HEK293 (cell line): ENCODE data around the gene TEDC2.

ENCODE experiments used
- CTCF ChIA-PET: fragments of 350-600 bp; formaldehyde crosslinking; extraction: SDS; loops from one replicate; lab custom pipeline; 2021; ENCODE audit warnings: antibody characterized with exemption; lab: Yijun Ruan, JAX
- POLR2A ChIA-PET: fragments of 300-600 bp; formaldehyde crosslinking; extraction: SDS; loops from one replicate; lab custom pipeline; 2020; ENCODE audit warnings: antibody characterized with exemption, inconsistent platforms; lab: Yijun Ruan, JAX
- H3K27ac ChIP-seq: fragments of 200-500 bp; sonication (Bioruptor generic); 2 replicates; pipeline ENCODE4 v1.5.1; 2014; ENCODE audit warnings: low read depth, low read length, control low read depth, inconsistent platforms; ENCODE audit errors: extremely low read depth
- H3K36me3 ChIP-seq, 2 experiments: fragments of 200-500 bp in 1 of 2; sonication (Bioruptor generic) in 1 of 2; 1 replicate in 1 of 2; 2 replicates in 1 of 2; pipeline ENCODE4 v1.5.1; 2014 to 2017; ENCODE audit warnings: inconsistent platforms in 2 of 2, low read length in 2 of 2; ENCODE audit not compliant: control insufficient read depth in 2 of 2, insufficient read depth in 1 of 2
- H3K4me1 ChIP-seq: fragments of 200-500 bp; sonication (Bioruptor generic); 2 replicates; pipeline ENCODE4 v1.5.1; 2014; ENCODE audit warnings: mild to moderate bottlenecking, low read length, inconsistent platforms; ENCODE audit not compliant: control insufficient read depth, insufficient read depth
- H3K4me3 ChIP-seq: 2 replicates; pipeline ENCODE4 v1.5.1; 2011; ENCODE audit warnings: low read depth, mild to moderate bottlenecking, control low read depth, low read length, moderate library complexity
- H3K9me3 ChIP-seq: fragments of 200-500 bp; sonication (Bioruptor generic); 2 replicates; pipeline ENCODE4 v1.5.1; 2014; ENCODE audit warnings: low read depth, low read length, inconsistent platforms; ENCODE audit not compliant: control insufficient read depth, insufficient read depth
- HOXC10 ChIP-seq: sonication (generic); formaldehyde crosslinking; IDR thresholded peaks from 2 replicates; pipeline ENCODE4 v1.8.1; 2023; ENCODE audit warnings: mild to moderate bottlenecking, missing genetic modification reagents
- INSM2 ChIP-seq: fragments of 450-650 bp; formaldehyde crosslinking; IDR thresholded peaks from 2 replicates; pipeline ENCODE4 v1.5.1; 2016; ENCODE audit warnings: missing biosample characterization, missing genetic modification characterization
- KLF1 ChIP-seq: fragments of 450-650 bp; formaldehyde crosslinking; IDR thresholded peaks from 2 replicates; pipeline ENCODE4 v1.5.1; 2016; ENCODE audit warnings: missing biosample characterization, missing genetic modification characterization
- MYNN ChIP-seq: fragments of 450-650 bp; formaldehyde crosslinking; IDR thresholded peaks from 2 replicates; pipeline ENCODE4 v1.5.1; 2016; ENCODE audit warnings: missing biosample characterization, missing genetic modification characterization, borderline replicate concordance
- PRDM2 ChIP-seq: fragments of 450-650 bp; formaldehyde crosslinking; IDR thresholded peaks from 2 replicates; pipeline ENCODE4 v1.5.1; 2016; ENCODE audit warnings: missing biosample characterization, missing genetic modification characterization, borderline replicate concordance
- TSHZ1 ChIP-seq: fragments of 450-650 bp; formaldehyde crosslinking; IDR thresholded peaks from 2 replicates; pipeline ENCODE4 v1.5.1; 2016; ENCODE audit warnings: missing biosample characterization, missing genetic modification characterization, borderline replicate concordance
- ZBTB11 ChIP-seq: fragments of 450-650 bp; formaldehyde crosslinking; conservative IDR thresholded peaks from 2 replicates; pipeline ENCODE4 v1.5.1; 2016; ENCODE audit warnings: low read depth, missing biosample characterization, missing genetic modification characterization
- ZBTB20 ChIP-seq: fragments of 450-650 bp; formaldehyde crosslinking; IDR thresholded peaks from 2 replicates; pipeline ENCODE4 v1.5.1; 2016; ENCODE audit warnings: missing biosample characterization, missing genetic modification characterization
- ZNF148 ChIP-seq: fragments of 450-650 bp; formaldehyde crosslinking; IDR thresholded peaks from 2 replicates; pipeline ENCODE4 v1.5.0; 2017; ENCODE audit warnings: missing biosample characterization, missing genetic modification characterization, borderline replicate concordance
- ZNF169 ChIP-seq: fragments of 450-650 bp; formaldehyde crosslinking; IDR thresholded peaks from 2 replicates; pipeline ENCODE4 v1.5.1; 2016; ENCODE audit warnings: missing biosample characterization, missing genetic modification characterization
- ZNF211 ChIP-seq: fragments of 450-650 bp; formaldehyde crosslinking; IDR thresholded peaks from 2 replicates; pipeline ENCODE4 v1.5.1; 2016; ENCODE audit warnings: low read depth, missing biosample characterization, missing genetic modification characterization
- ZNF239 ChIP-seq: fragments of 450-650 bp; formaldehyde crosslinking; IDR thresholded peaks from 2 replicates; pipeline ENCODE4 v1.5.1; 2016; ENCODE audit warnings: missing biosample characterization, missing genetic modification characterization
- ZNF26 ChIP-seq: fragments of 450-650 bp; formaldehyde crosslinking; IDR thresholded peaks from 2 replicates; pipeline ENCODE4 v1.5.1; 2016; ENCODE audit warnings: missing biosample characterization, missing genetic modification characterization
- ZNF391 ChIP-seq: fragments of 450-650 bp; formaldehyde crosslinking; IDR thresholded peaks from 2 replicates; pipeline ENCODE4 v1.5.1; 2016; ENCODE audit warnings: low read depth, missing biosample characterization, missing genetic modification characterization, borderline replicate concordance
- ZNF639 ChIP-seq: fragments of 450-650 bp; formaldehyde crosslinking; IDR thresholded peaks from 2 replicates; pipeline ENCODE4 v1.5.1; 2016; ENCODE audit warnings: missing biosample characterization, missing genetic modification characterization

Gene TEDC2

GRCh38 chr16:2438121-2438520, 21.8 kb upstream of the TEDC2 start (continued):
- TF ChIP-seq ZNF639 (tag by site-specific recombination): no peak
- no peak for TF ChIP-seq MYNN (tag by site-specific recombination)
- TF ChIP-seq INSM2 (tag by site-specific recombination): no peak
- TF ChIP-seq TSHZ1 (tag by site-specific recombination): no peak
- no peak for TF ChIP-seq ZNF211 (tag by site-specific recombination)
- TF ChIP-seq ZBTB20 (tag by site-specific recombination): no peak
- TF ChIP-seq ZBTB11 (tag by site-specific recombination): no peak
- no peak for TF ChIP-seq ZNF169 (tag by site-specific recombination)

GRCh38 chr16:2439598-2439997, 20.3 kb upstream of the TEDC2 start:
- H3K4me3 ChIP-seq: no peak overlapping the region
- no peaks in the 10 kb centered on the region for H3K4me1 ChIP-seq
- CTCF ChIA-PET: interaction anchor here (0.6 to 1.4 kb wide), 2 partner anchors 9 to 95 kb away, joined by 3 read pairs; no protein-coding TSS in a partner anchor
- no peak overlapping the region for H3K27ac ChIP-seq
- H3K36me3 ChIP-seq: peaks cover 38 to 73% of the 10 kb centered on the region in 2 experiments
- POLR2A ChIA-PET: interaction anchor here (1.0 to 2.7 kb wide), 2 partner anchors 10 to 17 kb away, joined by 3 to 11 read pairs; partner anchors contain the start of gene CCNF
- H3K9me3 ChIP-seq: no peaks in the 10 kb centered on the region
- TF ChIP-seq ZBTB20 (tag by site-specific recombination) (no peak), HOXC10 (CRISPR knock-in tag) (no peak), ZNF148 (tag by site-specific recombination) (no peak), ZNF391 (tag by site-specific recombination) (no peak), ZNF26 (tag by site-specific recombination) (no peak), KLF1 (no peak), PRDM2 (tag by site-specific recombination) (no peak), ZNF239 (no peak)
